IMR-90 (cell line): ENCODE results near the gene ADAMTS12. TPM values are rescaled to one million over a fixed set of nuclear protein-coding genes. Genes with fewer than 3 reads are reported as not detected.

ENCODE experiments used
- ATAC-seq: fragments of 200-7000 bp; cut with Tn5 transposase; 2 replicates; pipeline ENCODE4 v1.9.1; 2020; ENCODE audit warnings: low read depth, mild to moderate bottlenecking, moderate library complexity
- BruUV-seq: library from RNA; stranded (reverse); fragments of 400-500 nt; replicated peaks from 2 replicates; lab custom pipeline; 2021; lab: Mats Ljungman, UMichigan
- CTCF ChIA-PET: fragments of 300-600 bp; formaldehyde crosslinking; extraction: SDS; loops from one replicate; lab custom pipeline; 2021; ENCODE audit warnings: antibody characterized with exemption; lab: Yijun Ruan, JAX
- POLR2A ChIA-PET: fragments of 300-600 bp; sonication (Branson Sonifier 250); formaldehyde crosslinking; loops from one replicate; lab custom pipeline; 2022; ENCODE audit warnings: antibody characterized with exemption; ENCODE audit not compliant: unreplicated experiment; lab: Charles Lee
- DNase-seq: peaks from one replicate; pipeline ENCODE4 v3.0.0; 2013
- H2AFZ ChIP-seq: replicated peaks from 2 replicates; pipeline ENCODE3; 2013; ENCODE audit warnings: low read length, mild to moderate bottlenecking; ENCODE audit not compliant: poor library complexity
- H2AK5ac ChIP-seq: 2 replicates; pipeline ENCODE4 v1.6.1; 2013; ENCODE audit warnings: low read depth, low read length, inconsistent platforms
- H2AK9ac ChIP-seq: replicated peaks from 2 replicates; pipeline ENCODE3; 2013; ENCODE audit warnings: mild to moderate bottlenecking, low read depth, low read length, moderate library complexity; ENCODE audit not compliant: poor library complexity
- H2BK120ac ChIP-seq: 2 replicates; pipeline ENCODE4 v1.6.1; 2013; ENCODE audit warnings: low read depth, low read length, inconsistent platforms
- H2BK15ac ChIP-seq: 3 replicates; pipeline ENCODE4 v1.6.1; 2013; ENCODE audit warnings: low read depth, low read length, inconsistent platforms
- H2BK20ac ChIP-seq: 2 replicates; pipeline ENCODE4 v1.6.1; 2013; ENCODE audit warnings: low read depth, mild to moderate bottlenecking, inconsistent platforms, low read length, moderate library complexity
- H2BK5ac ChIP-seq: 2 replicates; pipeline ENCODE4 v1.6.1; 2013; ENCODE audit warnings: mild to moderate bottlenecking, low read depth, low read length, inconsistent platforms; ENCODE audit not compliant: poor library complexity, severe bottlenecking
- H3K14ac ChIP-seq: replicated peaks from 2 replicates; pipeline ENCODE4 v1.6.1; 2013; ENCODE audit warnings: low read depth, low read length, inconsistent platforms
- H3K18ac ChIP-seq: 2 replicates; pipeline ENCODE4 v1.6.1; 2013; ENCODE audit warnings: low read depth, low read length, control low read depth
- H3K23ac ChIP-seq: 2 replicates; pipeline ENCODE4 v1.6.1; 2013; ENCODE audit warnings: low read depth, low read length, inconsistent platforms
- H3K27ac ChIP-seq: 2 replicates; pipeline ENCODE4 v1.5.1; 2013; ENCODE audit warnings: mild to moderate bottlenecking, control low read depth, low read length; ENCODE audit not compliant: insufficient read depth
- H3K27me3 ChIP-seq: 2 replicates; pipeline ENCODE4 v1.6.1; 2013; ENCODE audit warnings: low read length; ENCODE audit not compliant: control insufficient read depth, insufficient read depth
- H3K36me3 ChIP-seq: 2 replicates; pipeline ENCODE4 v1.6.1; 2013; ENCODE audit warnings: low read length, mixed read lengths; ENCODE audit not compliant: control insufficient read depth, insufficient read depth
- H3K4ac ChIP-seq: 2 replicates; pipeline ENCODE4 v1.6.1; 2013; ENCODE audit warnings: low read depth, low read length, inconsistent platforms
- H3K4me1 ChIP-seq: 2 replicates; pipeline ENCODE4 v1.6.1; 2013; ENCODE audit warnings: low read length, mixed read lengths; ENCODE audit not compliant: control insufficient read depth, insufficient read depth
- H3K4me2 ChIP-seq: 2 replicates; pipeline ENCODE4 v1.6.1; 2013; ENCODE audit warnings: low read depth, mild to moderate bottlenecking, control low read depth, low read length, moderate library complexity
- H3K4me3 ChIP-seq: 2 replicates; pipeline ENCODE4 v1.5.1; 2013; ENCODE audit warnings: low read depth, mild to moderate bottlenecking, control low read depth, low read length, moderate library complexity; ENCODE audit not compliant: insufficient read depth
- H3K56ac ChIP-seq: 2 replicates; pipeline ENCODE4 v1.6.1; 2013; ENCODE audit warnings: low read length, inconsistent platforms; ENCODE audit not compliant: insufficient read depth; ENCODE audit errors: extremely low read depth
- H3K79me1 ChIP-seq, 2 experiments: 2 replicates each; pipeline ENCODE4 v1.6.1; 2013; ENCODE audit warnings: low read length in 2 of 2, inconsistent platforms in 1 of 2, low read depth in 1 of 2
- H3K9ac ChIP-seq: 2 replicates; pipeline ENCODE4 v1.6.1; 2013; ENCODE audit warnings: low read depth, low read length, control low read depth
- H3K9me1 ChIP-seq: 2 replicates; pipeline ENCODE4 v1.6.1; 2013; ENCODE audit warnings: low read length, inconsistent platforms; ENCODE audit not compliant: insufficient read depth
- H3K9me3 ChIP-seq: 2 replicates; pipeline ENCODE4 v1.6.1; 2013; ENCODE audit warnings: low read length; ENCODE audit not compliant: control insufficient read depth, insufficient read depth
- H4K20me1 ChIP-seq: 2 replicates; pipeline ENCODE4 v1.6.1; 2013; ENCODE audit warnings: low read length, inconsistent platforms; ENCODE audit not compliant: insufficient read depth
- H4K5ac ChIP-seq: 2 replicates; pipeline ENCODE4 v1.6.1; 2013; ENCODE audit warnings: mild to moderate bottlenecking, low read depth, low read length, control low read depth
- H4K8ac ChIP-seq, 2 experiments: 2 replicates each; pipeline ENCODE4 v1.6.1; 2013; ENCODE audit warnings: low read depth in 2 of 2, low read length in 2 of 2, control low read depth in 1 of 2, inconsistent platforms in 1 of 2
- H4K91ac ChIP-seq: 2 replicates; pipeline ENCODE4 v1.6.1; 2013; ENCODE audit warnings: low read depth, low read length, inconsistent platforms; ENCODE audit not compliant: insufficient read depth
- CEBPB ChIP-seq: IDR thresholded peaks from 2 replicates; pipeline ENCODE4 v1.6.1; 2012; ENCODE audit warnings: low read depth, low read length, improper control_type of control experiment
- MAZ ChIP-seq: IDR thresholded peaks from 2 replicates; pipeline ENCODE4 v1.6.1; 2012; ENCODE audit warnings: low read depth, mild to moderate bottlenecking, low read length, improper control_type of control experiment, moderate library complexity, borderline replicate concordance
- NFE2L2 ChIP-seq: fragments of 150-350 bp; IDR thresholded peaks from 2 replicates; pipeline ENCODE4 v1.6.1; 2016; ENCODE audit warnings: low read depth, mild to moderate bottlenecking, low read length
- WGBS, 2 experiments: methylation state at CpG; one replicate each; pipeline versions ENCODE4 v1.1.5 to v1.1.7; 2013; ENCODE audit warnings: missing lambda C conversion rate in 2 of 2; ENCODE audit not compliant: insufficient read length in 1 of 2; ENCODE audit errors: extremely low coverage in 2 of 2; 5-methylcytosine and 5-hydroxymethylcytosine counted together
- dilution Hi-C: fragments of 300-500 bp; cut with HindIII; formaldehyde crosslinking; loops from one replicate; pipeline ENCODE4 v1.14.3; 2018; ENCODE audit warnings: low sequenced_read_pairs; ENCODE audit not compliant: unreplicated experiment
- in situ Hi-C: fragments of 300-500 bp; cut with MboI; formaldehyde crosslinking; loops from 3 replicates; pipeline ENCODE4 v1.14.3; 2019; ENCODE audit warnings: low sequenced_read_pairs, inconsistent platforms, mixed read lengths
- intact Hi-C: fragments of 100-400 bp; cut with micrococcal nuclease; formaldehyde crosslinking; loops from 2 replicates; pipeline ENCODE4 v1.10.0; 2022
- polyA plus RNA-seq, 3 experiments: library from polyadenylated mRNA; depleted of rRNA; stranded (reverse); fragments of >200 nt; gene quantifications; 2 replicates each; pipeline ENCODE4 v1.2.3, GENCODE V29; 2012; ENCODE audit warnings: low replicate concordance in 1 of 3
- total RNA-seq: library from RNA; depleted of rRNA; stranded (reverse); fragments of >200 nt; gene quantifications from 2 replicates; pipeline ENCODE4 v1.2.3, GENCODE V29; 2012

Gene ADAMTS12
- total and polyA plus RNA-seq, 2 of the 4 experiments (the other 2 are of a cell fraction) = 27.3 to 51.3 TPM

DNA sequence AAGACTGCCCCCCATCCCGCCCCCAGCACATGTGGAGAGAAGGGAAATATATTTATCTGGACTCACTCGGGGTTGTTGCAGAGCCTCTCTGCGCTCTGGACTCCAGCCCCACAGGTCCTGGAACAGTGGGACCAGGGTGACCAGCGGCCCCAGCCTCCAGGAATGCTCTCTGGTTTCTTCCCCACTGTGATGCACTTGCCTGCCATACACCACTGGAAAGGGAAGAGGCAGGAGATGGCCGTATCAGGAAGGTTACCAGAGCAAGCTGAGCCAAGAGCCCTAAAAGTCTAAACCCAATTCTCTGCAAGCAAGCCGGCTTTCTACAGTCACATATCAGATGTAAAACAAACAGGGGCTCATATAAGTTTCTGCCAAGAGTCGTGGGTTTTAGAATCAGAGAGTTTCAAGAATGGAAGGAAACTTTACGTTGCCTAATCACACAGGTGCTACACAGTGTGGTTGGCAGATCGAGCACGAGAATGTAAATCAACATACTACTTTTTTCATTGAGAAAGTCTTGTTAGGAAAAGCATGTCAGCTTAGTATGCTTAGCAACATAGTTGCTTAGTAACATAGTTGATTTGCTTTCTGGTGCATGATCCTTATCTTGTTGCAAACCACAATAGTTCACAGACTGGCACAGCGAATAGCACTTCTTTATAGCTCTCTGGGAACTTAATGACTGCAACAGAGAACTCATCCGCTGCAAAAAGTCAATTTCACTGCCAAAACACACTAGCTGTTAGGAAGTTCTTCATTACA, 249.9 kb downstream of the ADAMTS12 start:
- dilution Hi-C loops = no loop called here

More for the DNA sequence above, 249.9 kb downstream of the ADAMTS12 start:
- Histone ChIP-seq H4K5ac (no peak overlapping the region), H3K79me1 (no peaks in the 10 kb centered on the region), H2AFZ (no peak overlapping the region), H3K27ac (no peak overlapping the region), H3K23ac (no peak overlapping the region), H3K4me2 (no peak overlapping the region), H2BK5ac (no peak overlapping the region), H3K4me3 (no peak overlapping the region), H2AK9ac (no peak overlapping the region), H2BK120ac (no peak overlapping the region), H3K18ac (no peak overlapping the region), H4K91ac (no peak overlapping the region), H3K27me3 (no peaks in the 10 kb centered on the region), H2AK5ac (no peak overlapping the region), H3K4ac (no peak overlapping the region), H2BK15ac (no peak overlapping the region), H3K4me1 (no peaks in the 10 kb centered on the region), H3K9me3 (no peaks in the 10 kb centered on the region), H3K9ac (no peak overlapping the region), H2BK20ac (no peak overlapping the region), H3K14ac (no peak overlapping the region), H3K36me3 (peaks cover 9% of the 10 kb centered on the region; the same call in 1 of the 2 replicates), H3K9me1 (peaks cover 4% of the 10 kb centered on the region), H3K56ac (no peak overlapping the region), H4K20me1 (no peaks in the 10 kb centered on the region), H4K8ac (no peak overlapping the region)
- in situ Hi-C loops (no loop called here), intact Hi-C loops (no loop called here)
- 0 out of 2 replicates have a peak, but pooled peaks have one; percentile 12 for TF ChIP-seq CEBPB
- TF ChIP-seq MAZ = no peak
- TF ChIP-seq NFE2L2 = no peak
- no CpG with 5 or more reads among the region's 12 CpGs for WGBS, 2 experiments
- ATAC-seq = no peak
- BruUV-seq = no TSS peak
- DNase-seq = peak; percentile 50
- CTCF ChIA-PET = interaction anchor here (0.7 kb wide), 2 partner anchors 23 to 126 kb away, joined by 3 read pairs; no protein-coding TSS in a partner anchor
- POLR2A ChIA-PET = no interaction called here
